GM15510 (cell line): ENCODE results near the gene TMCC1.

Experiments
- POLR2A ChIP-seq: IDR thresholded peaks from 3 replicates; pipeline ENCODE4 v1.6.1; 2011; ENCODE audit warnings: borderline replicate concordance; ENCODE audit not compliant: insufficient read length; ENCODE audit errors: extremely low read depth

The TMCC1 gene

GRCh38 chr3:129857899-129858298, 35.6 kb downstream of the TMCC1 start:
- no peak for TF ChIP-seq POLR2A

GRCh38 chr3:129855832-129856419, 37.6 kb downstream of the TMCC1 start:
- TF ChIP-seq POLR2A = no peak

DNA sequence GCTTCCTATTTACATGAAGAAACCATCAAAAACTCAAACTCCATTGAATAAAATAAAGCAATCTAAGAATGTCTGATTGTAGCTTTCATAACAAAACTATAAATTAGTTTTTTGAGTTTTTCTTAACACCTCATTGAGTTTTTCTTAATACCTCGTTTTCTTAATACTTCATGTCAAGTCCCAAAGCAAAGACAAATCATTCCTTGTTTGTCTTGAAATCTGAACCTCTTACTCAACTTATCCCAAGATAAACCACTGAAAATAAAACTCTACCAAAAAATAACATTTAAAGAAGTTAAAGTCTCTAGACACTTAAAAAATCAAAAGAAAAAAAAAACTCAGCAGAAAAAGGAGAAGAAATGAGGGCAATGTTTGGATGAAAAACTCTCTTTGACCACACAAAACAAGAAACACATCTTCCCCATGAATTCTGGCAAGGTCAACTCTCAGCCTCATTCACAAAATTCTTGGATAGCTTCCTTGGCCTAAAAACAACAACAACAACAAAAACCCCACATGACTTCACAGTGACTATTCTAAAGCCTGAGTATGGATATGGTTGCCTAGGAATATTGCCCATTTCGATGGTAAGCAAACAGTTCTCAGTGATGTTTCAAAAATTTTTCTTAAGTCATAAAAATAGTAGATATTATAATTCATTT, 38.2 kb downstream of the TMCC1 start:
- no peak for TF ChIP-seq POLR2A

DNA sequence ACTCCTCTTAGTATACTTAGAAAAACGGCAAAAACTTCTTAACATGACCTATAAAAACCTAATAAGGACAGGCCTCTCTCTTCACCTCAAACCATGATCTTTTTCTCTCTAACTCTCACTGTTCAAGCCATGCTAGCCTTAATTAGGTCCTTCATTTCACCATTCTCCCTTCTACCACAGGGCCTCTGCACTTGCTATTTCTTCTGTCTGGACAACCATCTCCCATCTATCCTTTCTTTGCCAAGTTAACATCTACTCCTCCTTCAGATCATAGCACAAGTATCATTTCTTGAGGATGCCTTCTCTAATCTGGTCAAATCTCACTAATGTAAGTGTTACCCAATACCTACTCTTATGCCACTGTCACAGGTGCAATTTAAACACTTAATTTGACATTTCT, 39.1 kb downstream of the TMCC1 start:
- no peak for TF ChIP-seq POLR2A

DNA sequence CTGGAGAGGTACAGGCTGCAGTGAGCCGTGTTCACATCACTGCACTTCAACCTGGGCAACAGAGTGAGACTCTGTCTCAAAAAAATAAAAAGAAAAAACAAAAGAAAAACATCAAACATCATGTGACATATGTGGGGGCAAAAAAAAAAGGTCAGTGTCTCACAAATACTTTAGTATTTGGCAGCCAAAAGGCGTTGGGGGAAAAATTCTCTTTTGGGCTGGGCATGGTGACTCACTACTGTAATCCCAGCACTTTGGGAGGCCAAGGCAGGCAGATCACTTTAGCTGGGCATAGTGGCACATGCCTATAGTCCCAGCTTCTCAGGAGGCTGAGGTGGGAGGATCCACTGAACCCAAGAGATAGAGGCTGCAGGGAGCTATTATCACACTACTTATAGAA, 47.6 kb downstream of the TMCC1 start:
- no peak for TF ChIP-seq POLR2A

DNA sequence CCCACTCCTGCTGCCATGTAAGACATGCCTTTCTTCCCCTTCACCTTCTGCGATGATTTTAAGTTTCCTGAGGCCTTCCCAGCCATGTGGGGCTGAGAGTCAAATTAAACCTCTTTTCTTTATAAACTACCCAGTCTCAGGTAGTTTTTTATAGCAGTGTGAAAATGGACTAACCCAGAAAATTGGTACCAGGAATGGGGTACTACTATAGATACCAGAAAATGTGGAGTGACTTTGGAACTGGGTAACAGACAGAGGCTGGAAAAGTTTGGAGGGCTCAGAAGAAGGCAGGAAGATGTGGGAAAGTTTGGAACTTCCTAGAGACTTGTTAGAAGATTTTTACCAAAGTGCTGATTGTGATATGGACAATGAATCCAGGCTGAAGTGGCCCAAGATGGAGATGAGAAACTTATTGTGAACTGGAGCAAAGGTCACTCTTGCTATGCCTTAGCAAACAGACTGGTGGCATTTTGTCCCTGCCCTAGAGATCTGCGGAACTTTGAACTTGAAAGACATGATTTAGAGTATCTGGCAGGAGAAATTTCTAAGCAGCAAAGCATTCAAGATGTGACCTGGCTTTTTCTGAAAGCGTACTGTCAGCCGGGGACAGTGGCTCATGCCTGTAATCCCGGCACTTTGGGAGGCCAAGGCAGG, 52.7 kb downstream of the TMCC1 start:
- TF ChIP-seq POLR2A = no peak

- TF ChIP-seq POLR2A = no peak
Observed at GRCh38 chr3:129838086-129838485, 55.4 kb downstream of the TMCC1 start.

- TF ChIP-seq POLR2A = no peak
Observed at GRCh38 chr3:129837065-129837642, 56.4 kb downstream of the TMCC1 start.

DNA sequence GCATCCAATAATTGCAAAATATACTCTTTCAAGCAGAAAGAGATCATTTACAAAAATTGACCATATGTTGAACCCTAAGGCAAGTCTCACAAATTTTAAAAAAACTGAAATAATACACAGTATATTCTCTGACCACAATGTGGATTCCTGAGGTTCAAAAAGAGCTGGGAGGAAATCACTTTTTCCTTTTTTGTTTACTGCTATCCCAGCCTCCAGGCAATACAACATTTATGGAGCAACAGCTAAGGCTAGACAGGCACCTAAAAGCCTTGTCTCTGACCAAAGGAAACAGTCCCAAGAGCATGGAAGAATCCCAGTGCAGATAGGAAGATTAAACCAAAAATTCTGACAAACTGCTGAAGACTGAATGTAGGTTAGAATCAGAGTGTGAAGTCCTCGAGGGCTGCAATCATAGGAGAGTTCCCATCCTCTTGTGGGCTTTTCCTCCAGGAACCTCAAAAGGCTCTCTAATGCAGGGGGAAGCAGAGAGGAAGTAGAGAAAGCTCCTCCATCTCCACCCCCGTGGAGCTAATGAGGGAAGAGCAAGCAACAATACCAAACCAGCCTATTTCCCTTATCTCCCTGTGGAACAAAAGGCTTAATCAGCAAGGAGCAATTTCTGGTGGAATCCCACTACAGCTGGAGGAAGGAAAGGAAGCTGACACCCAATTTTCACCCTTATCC, 57.0 kb downstream of the TMCC1 start:
- no peak for TF ChIP-seq POLR2A

DNA sequence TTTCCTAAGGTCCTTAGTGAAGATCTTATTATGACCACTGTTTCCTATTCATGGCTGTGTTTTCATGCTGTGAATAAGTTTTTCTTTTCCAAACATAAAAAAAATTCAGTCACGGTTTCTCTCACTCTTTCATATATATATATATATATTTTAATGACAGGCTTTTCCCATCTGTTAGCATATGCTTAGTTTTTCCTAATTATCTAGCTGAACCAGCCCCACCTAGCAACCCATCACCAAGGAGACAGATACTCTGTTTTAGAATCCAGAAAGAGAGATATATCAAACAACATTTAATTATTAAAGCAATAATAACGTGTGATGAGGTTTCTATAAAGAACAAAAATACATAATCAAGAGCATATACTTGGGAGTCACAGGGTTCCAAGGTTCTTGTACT, 58.3 kb downstream of the TMCC1 start:
- TF ChIP-seq POLR2A = no peak

DNA sequence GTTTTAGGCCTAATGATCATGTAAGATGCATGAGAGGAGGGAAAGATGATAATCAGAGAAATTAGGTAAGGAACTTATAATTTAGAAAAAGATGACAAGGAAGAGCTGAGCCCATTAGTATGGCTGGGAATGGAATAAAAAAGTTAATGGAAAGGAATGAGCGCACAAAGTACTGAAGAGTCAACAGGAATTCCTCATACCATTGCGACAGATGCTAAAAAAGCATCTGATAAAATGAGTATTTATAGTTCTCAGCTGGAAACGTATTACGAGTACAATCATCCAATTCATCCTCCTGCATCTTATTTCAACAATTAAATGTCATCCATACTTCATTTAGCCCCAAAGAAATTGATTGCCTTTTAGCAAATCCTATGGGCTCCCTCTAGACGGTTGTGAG, 58.9 kb downstream of the TMCC1 start:
- TF ChIP-seq POLR2A = no peak

- no peak for TF ChIP-seq POLR2A
Observed at GRCh38 chr3:129831503-129831902, 62.0 kb downstream of the TMCC1 start.

DNA sequence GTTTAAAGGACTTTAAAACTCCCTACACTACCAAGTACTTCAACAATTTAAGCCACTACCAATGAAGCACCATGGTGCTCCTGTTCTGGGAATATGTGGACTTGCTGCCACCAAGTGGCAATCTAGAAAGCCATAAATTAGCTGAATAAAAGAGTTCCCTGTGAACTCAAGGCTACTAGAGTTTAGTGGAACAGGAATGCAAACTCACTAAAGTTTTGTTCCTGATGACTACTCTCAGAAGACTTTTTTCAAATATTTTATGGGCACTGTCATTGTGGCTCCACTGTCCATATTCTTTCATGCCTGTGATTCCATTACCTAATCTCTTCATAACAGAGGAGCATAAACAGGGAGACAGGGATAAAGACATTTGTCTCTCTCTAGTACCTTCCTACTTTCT, 63.9 kb downstream of the TMCC1 start:
- TF ChIP-seq POLR2A = no peak

DNA sequence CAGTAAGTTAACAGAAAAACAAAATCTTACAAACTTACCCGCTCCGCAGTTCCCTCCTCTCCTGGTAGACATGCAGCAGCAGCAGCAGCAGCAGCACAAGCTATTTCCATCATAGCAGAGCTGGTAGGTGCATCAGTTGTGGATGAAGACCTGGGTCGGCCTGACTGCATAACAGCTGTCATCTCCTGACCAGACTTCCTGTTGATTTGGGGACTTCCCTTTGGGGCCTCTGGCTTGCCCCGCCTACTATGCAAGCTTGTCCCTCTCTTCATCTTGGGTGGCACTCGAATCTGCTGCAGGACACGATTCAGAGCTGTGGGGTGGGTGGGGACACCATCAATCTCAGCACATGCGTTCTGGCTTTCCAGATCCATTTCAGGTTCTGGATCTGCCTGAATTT, 65.7 kb downstream of the TMCC1 start:
- no peak for TF ChIP-seq POLR2A

GRCh38 chr3:129824926-129825541, 68.5 kb downstream of the TMCC1 start:
- no peak for TF ChIP-seq POLR2A
